ENCODE measurements around the gene DEDD2.

DNA sequence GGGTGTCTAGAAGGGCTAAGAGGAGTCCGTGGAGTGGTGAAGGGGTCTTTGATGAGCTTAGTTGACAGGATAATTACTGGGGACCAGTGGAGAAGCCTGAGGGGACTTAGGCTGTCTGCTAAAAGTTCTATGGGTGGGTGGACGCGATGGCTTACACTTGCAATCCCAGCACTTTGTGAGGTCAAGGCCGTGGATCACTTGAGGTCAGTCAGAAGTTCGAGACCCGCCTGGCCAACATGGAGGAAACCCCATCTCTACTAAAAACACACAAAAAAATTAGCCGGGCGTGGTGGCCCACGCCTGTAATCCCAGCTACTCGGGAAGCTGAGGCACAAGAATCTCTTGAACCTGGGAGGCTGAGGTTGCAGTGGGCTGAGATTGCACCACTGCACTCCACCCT is 27.8 kb upstream of the DEDD2 start:
- TF ChIP-seq, protein P1, sequence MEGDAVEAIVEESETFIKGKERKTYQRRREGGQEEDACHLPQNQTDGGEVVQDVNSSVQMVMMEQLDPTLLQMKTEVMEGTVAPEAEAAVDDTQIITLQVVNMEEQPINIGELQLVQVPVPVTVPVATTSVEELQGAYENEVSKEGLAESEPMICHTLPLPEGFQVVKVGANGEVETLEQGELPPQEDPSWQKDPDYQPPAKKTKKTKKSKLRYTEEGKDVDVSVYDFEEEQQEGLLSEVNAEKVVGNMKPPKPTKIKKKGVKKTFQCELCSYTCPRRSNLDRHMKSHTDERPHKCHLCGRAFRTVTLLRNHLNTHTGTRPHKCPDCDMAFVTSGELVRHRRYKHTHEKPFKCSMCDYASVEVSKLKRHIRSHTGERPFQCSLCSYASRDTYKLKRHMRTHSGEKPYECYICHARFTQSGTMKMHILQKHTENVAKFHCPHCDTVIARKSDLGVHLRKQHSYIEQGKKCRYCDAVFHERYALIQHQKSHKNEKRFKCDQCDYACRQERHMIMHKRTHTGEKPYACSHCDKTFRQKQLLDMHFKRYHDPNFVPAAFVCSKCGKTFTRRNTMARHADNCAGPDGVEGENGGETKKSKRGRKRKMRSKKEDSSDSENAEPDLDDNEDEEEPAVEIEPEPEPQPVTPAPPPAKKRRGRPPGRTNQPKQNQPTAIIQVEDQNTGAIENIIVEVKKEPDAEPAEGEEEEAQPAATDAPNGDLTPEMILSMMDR (IDR thresholded peaks at IDR 0.05): no peak
- no peak for TF ChIP-seq POLR2A (IDR thresholded peaks at IDR 0.05)
